WTC11 (cell line): Measurements from ENCODE around the gene CBX2.

ENCODE experiments used
- CBFB ChIP-seq: sonication (generic); formaldehyde crosslinking; IDR thresholded peaks from 2 replicates; pipeline ENCODE4 v1.8.1; 2022; ENCODE audit warnings: mild to moderate bottlenecking, low read depth, missing genetic modification reagents
- CTCF ChIP-seq: fragments of 200-600 bp; IDR thresholded peaks from 2 replicates; pipeline ENCODE4 v1.8.0; 2022; ENCODE audit warnings: antibody characterized with exemption
- ESRRA ChIP-seq: sonication (generic); formaldehyde crosslinking; IDR thresholded peaks from 2 replicates; pipeline ENCODE4 v1.8.1; 2022; ENCODE audit warnings: mild to moderate bottlenecking, missing genetic modification reagents, borderline replicate concordance
- FOXP1 ChIP-seq: sonication (generic); formaldehyde crosslinking; IDR thresholded peaks from 2 replicates; pipeline ENCODE4 v1.8.0; 2022; ENCODE audit warnings: missing genetic modification reagents, mild to moderate bottlenecking, moderate library complexity, borderline replicate concordance
- MAX ChIP-seq: sonication (generic); formaldehyde crosslinking; IDR thresholded peaks from 2 replicates; pipeline ENCODE4 v1.8.0; 2022; ENCODE audit warnings: mild to moderate bottlenecking, missing genetic modification reagents
- RELA ChIP-seq: sonication (generic); formaldehyde crosslinking; IDR thresholded peaks from 2 replicates; pipeline ENCODE4 v1.8.1; 2022; ENCODE audit warnings: missing genetic modification reagents, mild to moderate bottlenecking, borderline replicate concordance
- ZNF138 ChIP-seq: sonication (generic); formaldehyde crosslinking; conservative IDR thresholded peaks from 2 replicates; pipeline ENCODE4 v1.8.1; 2022; ENCODE audit warnings: mild to moderate bottlenecking, moderate library complexity, missing genetic modification reagents
- ZNF232 ChIP-seq: sonication (generic); formaldehyde crosslinking; IDR thresholded peaks from 2 replicates; pipeline ENCODE4 v1.8.0; 2022; ENCODE audit warnings: mild to moderate bottlenecking, missing genetic modification reagents
- ZNF263 ChIP-seq: sonication (generic); formaldehyde crosslinking; IDR thresholded peaks from 2 replicates; pipeline ENCODE4 v1.8.1; 2022; ENCODE audit warnings: low read depth, mild to moderate bottlenecking, moderate library complexity, missing genetic modification reagents

- no peak for TF ChIP-seq CTCF
- TF ChIP-seq CBFB (CRISPR knock-in tag), result no peak
- no peak for TF ChIP-seq ESRRA (CRISPR knock-in tag)
- TF ChIP-seq FOXP1 (CRISPR knock-in tag), result no peak
- TF ChIP-seq ZNF138 (CRISPR knock-in tag), result no peak
- TF ChIP-seq ZNF232, result no peak
- TF ChIP-seq ZNF263 (CRISPR knock-in tag), result no peak
- TF ChIP-seq RELA (CRISPR knock-in tag), result no peak
- no peak for TF ChIP-seq MAX (CRISPR knock-in tag)
Measured at GRCh38 chr17:79801156-79802038, 23.4 kb downstream of the CBX2 start.
